ENCODE measurements around the gene FRRS1. TPM values are rescaled to one million over a fixed set of nuclear protein-coding genes. Genes with fewer than 3 reads are reported as not detected.
"Not testable (repeated sequence)": the region's sequence is repeated elsewhere in the genome, so short reads cannot be mapped to it uniquely, and the experiment has no call there.

The FRRS1 gene
- total RNA-seq, 1 donor from 2014 or later = 30.7 TPM

DNA sequence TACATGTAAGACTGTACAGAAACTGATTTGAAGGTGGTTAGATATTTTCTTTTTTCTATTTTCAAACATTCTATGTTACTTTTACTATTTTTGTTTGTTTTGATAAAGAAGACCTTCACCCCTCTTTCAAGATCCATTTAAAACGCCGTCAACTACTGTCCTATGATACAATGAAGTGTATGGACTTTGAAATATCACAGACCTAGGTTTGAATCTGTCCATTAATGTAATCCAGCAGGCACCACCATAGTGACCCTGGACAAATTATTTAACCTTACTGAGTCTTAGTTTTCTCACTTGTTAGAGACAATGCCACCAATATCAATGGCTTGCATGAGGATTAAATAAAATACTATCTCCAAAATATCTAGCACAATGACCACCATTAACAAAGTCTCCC is 2.0 kb downstream of the FRRS1 start:
- ATAC-seq = no peak

DNA sequence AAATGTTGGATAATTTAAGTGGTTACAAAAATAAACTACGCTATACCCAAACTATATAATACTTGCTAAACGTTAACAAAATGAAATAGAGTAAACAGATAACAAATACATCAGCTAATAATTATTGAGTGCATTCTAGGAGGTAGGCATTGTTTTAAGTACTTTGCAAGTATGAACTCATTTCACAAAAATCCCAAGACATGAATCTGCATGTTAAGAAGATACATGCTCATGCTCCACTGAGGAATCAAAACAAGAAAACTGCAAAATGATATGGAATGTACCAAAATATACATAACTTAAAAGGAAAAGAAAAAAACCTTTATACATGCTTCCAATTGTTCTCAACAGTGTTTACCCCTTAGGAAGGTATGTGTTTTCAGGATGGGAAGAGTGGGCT is 2.5 kb downstream of the FRRS1 start:
- ATAC-seq = peak; percentile 38

DNA sequence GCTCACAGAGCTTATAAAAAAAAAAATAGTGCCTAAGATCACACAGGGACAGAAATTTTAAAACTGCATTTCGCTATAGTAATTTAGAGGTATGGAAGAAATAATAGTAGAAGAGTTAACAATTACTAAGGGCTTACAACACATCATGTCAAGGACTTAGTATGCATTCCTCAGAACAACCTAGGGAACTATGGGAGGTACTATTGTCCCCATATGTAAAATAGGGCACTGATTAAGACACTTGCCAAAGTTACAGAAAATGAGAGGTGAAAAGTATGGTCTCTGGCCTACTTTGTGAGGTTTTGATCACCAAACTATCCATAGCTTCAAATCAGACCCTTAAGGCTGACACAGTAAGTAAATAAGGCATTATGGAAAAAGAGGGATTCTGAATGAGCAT is 4.7 kb downstream of the FRRS1 start:
- no peak for ATAC-seq

DNA sequence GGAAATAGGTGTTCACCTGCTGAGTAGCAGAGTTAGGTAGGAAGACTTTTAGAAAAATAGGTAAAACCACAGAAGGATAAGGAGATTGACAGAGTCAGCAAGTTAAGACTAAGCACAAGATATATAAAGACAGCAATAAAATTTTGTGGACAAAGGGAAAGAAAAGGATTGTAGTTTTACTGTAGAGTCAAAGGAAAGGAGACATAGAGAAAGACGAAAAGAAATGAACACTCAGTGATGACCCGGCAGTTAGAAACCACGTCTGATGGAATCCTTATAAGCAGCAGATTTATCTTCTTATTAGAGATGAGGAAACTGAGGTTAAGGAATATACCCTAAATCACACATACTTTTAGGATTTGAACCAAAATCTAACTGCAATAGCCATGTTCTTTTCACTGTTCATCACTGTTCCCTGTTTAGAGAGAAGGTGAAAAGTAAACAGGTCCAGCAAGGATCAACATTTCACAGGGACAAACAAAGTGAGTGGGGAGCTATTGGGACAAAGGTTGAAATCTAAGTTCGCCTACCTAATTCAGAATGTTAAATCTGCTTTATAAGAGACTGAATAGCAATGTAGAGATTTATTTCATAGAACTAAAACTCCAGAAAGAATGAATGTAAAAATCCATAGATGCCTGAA is 6.8 kb downstream of the FRRS1 start:
- ATAC-seq = no peak

DNA sequence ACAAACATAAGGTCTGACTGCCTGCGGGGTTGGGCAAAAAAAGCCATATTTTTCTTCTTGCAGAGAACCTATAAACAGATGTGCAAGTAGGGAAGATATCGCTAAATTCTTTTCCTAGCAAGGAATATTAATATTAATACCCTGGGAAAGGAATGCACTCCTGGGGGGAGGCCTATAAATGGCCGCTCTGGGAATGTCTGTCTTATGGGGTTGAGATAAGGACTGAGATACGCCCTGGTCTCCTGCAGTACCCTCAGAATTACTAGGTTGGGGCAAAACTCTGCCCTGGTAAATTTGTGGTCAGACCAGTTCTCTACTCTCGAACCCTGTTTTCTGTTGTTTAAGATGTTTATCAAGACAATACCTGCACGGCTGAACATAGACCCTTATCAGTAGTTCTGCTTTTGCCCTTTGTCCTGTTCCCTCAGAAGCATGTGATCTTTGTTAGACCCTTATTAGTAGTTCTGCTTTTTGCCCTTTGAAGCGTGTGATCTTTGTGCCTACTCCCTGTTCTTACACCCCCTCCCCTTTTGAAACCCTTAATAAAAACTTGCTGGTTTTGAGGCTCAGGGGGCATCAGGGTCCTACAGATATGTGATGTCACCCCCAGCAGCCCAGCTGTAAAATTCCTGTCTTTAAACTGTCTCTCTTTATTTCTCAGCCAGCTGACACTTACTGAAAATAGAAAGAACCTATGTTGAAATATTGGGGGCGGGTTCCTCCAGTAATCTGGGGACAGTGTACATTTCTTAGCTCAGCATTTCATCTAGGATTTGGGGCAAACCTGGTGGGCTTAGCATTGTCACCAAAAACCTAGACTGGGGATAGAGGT is 7.5 kb downstream of the FRRS1 start:
- ATAC-seq = not testable (repeated sequence)

DNA sequence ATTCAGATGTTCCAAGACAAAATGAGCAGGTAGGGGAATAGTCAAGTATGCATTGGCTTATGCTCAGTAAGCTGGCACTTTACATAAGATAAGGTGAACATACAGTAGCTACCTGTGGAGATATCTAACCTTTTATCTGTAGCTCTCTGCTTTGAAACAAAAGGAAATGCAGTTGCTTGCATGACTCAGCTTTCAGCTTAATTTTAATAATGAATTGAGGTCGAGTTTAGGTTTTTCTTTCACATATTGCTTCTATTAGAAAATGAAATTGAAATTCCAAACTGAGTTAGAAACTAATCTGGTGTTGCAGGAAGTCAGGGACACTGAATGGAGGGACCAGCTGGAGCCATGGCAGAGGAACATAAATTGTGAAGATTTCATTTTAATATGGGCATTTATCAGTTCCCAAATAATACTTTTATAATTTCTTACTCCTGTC is 8.3 kb downstream of the FRRS1 start:
- no peak for ATAC-seq

DNA sequence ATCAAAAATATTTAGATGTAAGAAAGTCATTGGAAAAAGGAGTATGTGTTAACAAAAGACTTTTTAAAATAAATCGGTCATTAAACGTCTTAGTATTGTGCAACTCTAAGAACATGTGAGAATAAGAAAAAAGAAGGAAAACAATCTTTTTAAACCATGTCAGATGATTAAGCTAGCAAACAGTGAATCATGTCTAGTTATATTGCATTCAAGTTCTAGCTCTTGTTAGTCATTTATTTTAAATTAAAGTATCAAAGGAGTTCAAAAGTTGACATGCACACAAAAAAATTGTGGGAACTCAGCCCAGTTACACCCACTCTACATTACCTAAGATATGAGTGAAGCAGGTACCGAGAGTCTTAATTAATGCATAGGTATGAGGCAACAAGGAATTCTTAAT is 9.8 kb downstream of the FRRS1 start:
- ATAC-seq = peak; percentile 95

DNA sequence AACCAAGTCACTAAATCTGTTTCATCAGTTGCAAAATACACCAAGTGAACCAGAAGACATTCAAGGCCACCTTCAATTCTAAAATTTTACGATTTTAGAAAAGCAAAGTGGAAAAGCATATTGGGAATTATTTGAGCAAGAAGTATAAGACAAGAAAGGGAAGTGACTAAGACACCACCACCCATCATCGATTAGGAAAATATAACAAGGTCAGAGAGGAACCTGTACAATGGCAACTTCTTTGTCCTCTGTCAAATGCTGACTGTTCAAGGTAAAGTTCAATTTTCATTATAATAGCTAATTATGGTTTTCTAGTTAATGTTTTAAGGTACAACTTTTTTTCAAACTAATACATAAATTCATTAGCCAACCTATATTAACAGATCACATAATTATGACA is 10.8 kb downstream of the FRRS1 start:
- no peak for ATAC-seq

DNA sequence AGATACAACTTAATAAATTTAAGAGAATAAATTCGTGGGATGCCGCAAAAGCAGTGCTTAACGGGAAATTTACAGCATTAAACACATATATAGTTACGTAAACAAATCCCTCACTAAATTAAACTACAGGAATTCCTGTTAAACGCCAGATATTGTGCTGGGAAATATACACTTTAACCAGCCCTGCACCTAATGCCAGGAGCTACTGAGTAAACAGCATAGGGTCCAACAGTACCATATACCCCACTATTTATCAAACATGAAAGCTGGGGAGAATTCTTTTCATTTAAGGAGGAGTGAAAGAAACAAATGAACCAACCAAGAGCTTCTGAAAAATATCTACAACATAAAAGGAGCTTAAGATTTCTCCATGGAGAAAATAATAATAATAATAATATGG is 11.7 kb downstream of the FRRS1 start:
- no peak for ATAC-seq

DNA sequence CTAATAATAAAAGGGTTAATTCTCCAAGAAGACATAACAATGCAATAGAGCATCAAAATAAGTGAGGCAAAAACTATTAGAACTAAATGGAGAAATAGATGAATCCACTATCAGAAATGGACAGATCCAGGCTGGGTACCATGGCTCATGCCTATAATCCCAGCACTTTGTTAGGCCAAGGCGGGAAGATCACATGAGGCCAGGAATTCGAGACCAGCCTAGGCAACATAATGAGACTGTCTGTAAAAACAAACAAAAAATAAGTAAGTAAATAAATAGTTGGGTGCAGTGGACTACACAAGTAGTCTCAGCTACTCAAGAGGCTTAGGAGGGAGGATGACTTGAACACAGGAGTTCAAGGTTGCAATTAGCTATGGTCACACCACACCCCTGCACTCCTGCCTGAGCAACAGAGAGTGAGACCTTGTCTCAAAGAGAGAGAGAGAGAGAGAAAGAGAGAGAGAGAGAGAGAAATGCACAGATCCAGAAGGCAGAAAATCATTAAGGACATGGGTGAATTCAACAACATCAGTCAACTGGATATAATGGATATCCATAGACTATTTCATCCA is 12.3 kb downstream of the FRRS1 start:
- ATAC-seq = no peak

DNA sequence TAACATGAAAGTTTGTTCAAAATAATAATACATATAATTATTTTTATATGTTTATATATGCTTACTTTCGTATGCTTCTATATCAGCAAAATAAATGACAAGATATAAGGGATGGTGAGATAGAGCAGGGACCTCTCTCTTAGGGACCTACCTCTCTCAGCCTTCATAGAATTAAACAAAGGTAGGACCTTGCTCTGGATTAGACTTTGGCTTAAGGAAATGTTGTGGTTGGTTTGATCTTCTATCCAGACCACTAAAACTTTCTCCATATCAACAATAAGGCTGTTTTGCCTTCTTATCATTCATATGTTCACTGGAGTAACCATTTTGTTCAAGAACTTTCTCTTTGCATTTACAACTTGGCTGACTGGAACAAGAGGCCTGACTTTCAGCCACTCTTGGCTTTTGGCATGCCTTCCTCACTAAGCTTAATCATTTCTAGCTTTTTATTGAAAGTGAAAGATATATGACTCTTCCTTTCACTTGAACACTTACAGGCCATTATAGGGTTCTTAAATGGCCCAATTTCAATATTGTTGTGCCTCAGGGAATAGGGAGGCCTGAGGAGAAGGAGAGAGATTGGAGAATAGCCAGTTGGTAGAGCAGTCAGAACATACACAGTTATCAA is 14.4 kb downstream of the FRRS1 start:
- no peak for ATAC-seq

DNA sequence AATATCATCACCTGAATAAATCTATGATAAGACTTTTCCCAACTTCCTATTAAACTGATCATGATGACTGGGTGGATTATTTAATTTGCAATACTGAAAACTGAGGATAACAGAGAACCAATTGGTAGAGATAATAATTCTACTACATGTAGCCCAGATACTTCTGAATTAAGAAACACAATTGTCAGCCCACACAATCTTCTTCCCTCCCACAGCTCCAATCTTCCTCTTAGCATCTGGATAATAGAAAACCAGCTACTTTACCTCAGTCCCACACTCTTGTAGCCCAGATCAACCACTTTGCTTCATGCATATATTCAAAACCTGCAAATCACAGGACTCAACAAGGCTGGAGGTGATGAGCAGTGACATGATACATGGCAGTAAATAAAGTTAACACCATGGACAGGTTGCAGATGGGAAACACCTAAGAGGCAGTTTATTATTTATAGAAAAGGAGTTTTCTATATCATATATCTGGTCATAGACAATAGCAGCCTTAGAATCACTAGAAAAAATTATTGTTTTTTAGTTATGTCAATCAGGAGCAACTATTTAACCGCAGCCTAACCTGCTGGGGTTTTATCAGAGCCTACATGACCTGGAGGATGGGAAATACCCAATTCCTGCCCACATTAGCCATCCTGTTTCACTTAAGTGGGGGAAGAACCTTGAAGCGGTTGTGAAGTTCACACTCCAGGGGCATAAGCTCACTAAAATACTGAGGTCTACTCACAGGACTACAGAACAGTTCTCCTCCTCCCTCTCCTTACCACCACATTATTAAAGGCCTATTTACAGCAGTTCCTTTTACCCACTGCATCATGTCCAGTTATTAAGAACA is 16.7 kb downstream of the FRRS1 start:
- no peak for ATAC-seq

DNA sequence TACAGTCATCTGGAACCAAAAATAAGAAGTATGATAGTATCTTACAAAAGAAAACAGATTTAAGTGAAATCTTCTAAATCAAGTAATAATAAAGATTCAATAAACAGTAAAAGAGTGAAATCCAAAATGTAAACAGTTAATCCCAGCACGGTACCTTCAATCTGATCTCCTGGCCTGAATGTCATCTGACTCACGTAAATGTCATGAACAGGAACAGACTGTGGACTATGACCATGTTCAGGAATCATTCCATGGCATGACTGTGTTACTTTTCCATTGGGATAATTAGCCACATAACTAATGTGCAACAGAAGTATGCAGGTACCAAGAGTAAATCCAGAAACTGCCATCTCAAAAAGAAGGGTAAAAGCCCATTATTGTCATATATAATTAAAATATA is 18.0 kb downstream of the FRRS1 start:
- ATAC-seq = no peak

DNA sequence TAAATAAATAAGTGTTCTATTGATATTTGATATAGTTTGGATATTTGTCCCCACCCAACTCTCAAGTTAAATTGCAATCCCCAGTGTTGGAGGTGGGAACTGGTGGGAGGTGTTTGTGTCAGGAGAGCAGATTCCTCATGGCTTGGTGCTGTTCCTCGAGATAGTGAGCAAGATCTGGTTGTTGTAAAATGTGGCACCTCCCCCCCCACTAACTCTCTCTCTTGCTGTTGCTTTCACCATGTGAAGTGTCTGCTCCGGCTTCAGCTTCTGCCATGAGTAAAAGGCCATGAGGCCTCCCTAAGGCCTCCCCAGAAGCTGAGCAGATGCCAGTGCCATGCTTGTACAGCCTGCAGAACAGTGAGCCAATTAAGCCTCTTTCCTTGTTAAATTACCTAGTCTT is 20.8 kb downstream of the FRRS1 start:
- ATAC-seq = no peak

DNA sequence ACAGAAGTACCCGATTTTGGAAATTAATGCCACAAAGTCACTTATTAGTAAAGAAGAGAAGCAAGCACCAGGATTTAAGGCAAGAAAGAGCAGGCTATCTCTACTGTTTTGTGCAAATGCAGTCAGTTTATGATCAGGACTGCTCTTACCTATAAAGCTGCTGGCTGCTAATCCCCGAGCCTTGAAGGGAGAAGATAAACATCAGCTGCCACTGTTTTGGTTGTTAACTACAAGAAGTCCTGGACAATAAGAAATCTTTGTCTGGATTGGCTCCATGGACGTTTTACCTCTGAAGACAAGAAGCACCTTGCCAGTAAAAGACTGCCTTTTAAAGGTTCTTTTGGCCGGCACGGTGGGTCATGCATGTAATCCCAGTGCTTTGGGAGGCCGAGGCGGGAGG is 21.4 kb downstream of the FRRS1 start:
- no peak for ATAC-seq

DNA sequence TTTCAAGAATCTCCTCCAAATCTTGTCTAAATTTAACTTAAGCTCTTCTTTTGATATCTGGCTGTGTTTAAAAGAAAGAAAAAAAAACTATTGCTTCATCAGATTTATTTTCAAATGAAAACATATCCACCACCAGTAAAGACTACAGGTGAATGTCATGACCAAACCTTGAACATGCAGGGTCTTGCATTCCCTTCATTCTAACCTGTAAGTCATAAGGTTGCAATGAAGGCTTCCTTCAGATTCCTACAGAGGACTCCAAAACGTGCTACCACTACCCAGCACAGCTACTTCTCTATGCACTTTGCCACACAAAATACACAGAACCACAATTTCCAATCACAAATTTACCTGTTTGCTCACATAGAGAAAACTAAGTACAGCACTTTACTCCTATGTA is 26.3 kb downstream of the FRRS1 start:
- peak; percentile 46 for ATAC-seq

DNA sequence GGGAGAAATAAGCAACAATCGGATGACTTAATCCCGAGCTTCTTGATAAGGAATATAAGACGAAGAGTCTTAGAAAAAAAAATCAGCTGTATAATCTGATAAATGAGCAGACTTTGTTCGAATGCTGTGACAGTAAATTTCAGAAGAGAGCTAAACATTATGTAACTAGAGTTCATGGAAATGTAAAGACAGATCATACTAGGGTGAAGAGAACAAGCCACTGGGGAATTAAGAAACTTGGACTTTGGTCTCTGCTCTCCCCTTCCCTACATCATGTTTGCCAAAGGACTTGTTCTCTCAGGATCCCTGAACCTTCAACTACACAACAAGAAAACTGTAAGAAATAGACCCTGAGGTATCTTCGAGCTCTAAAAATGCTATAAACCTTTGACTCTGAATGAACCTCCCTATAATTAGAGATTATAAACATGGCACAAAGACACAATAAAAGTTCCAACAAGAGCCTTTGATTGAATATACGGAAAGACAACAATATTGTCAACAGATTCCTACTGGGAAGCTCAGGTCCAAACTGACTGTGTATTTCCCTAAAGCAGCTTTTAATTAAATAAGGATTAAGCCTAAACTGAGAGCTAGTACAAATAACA is 27.5 kb downstream of the FRRS1 start:
- no peak for ATAC-seq

DNA sequence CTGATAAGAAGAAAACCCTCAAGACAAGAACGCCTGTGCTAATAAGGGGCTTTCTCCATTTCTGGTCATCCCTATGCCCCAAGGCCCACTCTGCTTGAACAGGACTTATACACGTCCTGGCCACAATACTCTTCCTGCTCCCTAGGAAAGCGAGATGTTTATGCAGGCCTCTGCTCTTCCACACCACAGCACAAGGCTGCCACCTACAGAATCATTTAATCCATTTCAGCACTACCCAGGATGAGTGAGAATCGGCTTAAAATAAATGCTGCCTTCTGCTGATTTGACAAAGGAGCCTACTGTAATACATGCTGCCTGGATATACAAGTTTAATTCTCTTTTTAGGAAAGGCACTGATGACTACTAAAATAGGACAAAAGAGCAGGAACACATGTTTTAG is 29.4 kb downstream of the FRRS1 start:
- peak; percentile 62 for ATAC-seq

DNA sequence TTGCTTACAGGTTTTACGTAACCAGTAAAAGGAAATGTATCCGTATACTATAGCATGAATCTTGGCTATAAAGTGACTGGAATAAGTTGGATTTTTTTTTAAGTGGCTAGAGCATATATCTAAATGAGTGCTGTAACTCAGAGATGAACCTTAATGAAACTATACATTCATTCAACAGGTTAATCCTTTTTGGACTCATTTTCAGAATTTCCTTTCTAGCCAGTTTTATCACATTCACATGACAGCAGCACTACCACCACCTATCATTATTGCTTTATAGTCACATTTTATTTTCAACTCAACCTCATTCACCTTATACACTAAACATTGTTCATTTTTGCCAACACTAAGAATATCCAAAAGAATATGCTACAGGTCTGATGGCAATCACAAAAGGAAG is 30.6 kb downstream of the FRRS1 start:
- no peak for ATAC-seq

DNA sequence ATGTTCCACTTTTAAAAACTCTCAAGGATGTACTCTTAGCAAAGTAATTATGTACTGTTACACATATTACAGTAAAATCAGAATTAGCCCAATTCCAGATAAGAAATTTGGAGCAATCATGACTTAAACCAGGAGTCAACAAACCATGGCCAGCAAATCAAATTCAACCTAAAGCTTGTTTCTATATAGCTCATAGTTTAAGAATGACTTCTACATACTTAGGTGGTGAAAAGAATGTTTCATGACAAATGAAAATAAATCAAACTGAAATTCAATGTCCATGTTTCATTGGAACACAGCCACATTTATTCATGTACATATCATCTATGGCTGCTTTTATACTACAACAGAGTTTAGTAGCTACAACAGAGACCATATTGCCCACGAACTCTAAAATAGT is 35.1 kb downstream of the FRRS1 start:
- ATAC-seq = no peak

DNA sequence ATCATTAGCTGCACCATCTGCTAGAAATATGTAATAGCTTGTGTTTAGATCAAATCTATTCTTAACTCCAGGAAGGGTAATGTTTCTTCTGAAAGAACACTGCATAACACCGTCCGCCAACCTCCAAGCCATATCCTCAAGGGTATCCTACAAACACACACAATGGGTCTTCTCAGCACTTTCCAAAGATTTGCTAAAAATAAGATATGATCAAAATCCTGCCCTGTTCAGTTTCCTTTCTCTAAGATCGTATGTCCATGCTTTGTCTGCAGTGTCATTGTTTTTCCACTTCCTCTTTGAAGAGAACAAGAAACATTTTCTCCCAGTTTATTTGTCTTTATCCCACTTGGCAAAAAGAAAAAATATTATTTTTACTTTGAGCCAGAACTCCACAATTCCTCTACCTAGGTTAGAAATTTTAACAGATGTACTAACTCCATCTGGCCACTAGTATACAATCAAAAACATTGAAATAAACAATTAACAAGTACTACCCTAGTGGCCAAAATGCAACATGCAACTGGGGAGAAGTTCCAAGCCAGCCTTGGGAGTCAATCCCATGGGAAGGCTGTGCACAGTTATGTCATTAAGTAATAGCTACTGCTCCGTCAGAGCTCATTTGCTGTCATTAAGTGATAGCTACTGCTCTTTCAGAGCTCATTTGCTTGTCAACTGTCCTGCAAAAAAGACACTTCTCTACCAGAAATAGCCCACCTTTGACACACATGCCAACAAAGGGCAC is 37.8 kb downstream of the FRRS1 start:
- ATAC-seq = peak; percentile 53
